ENCODE measurements around the gene TMCC1.
"Not testable (repeated sequence)": the region's sequence is repeated elsewhere in the genome, so short reads cannot be mapped to it uniquely, and the experiment has no call there.

Gene TMCC1

DNA sequence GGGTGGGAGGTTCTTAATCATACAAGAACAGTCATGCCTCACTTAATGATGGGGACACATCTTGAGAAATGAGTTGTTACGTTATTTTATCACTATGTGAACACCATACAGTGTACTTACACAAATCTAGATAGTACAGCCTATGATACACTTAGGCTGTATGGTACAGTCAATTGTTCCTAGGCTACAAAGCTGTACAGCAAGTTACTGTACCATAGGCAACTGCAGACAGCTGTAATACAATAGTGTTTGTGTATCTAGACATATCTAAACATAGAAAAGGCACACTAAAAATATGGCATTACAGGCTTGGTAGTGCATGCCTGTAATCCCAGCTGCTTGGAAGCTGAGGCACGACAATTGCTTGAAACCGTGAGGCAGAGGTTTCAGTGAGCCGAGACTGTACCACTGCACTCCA is 231.3 kb downstream of the TMCC1 start:
- no peak overlapping the region for H3K4me3 Mint-ChIP-seq
- H3K9me3 Mint-ChIP-seq = no peaks in the 10 kb centered on the region
- H3K36me3 Mint-ChIP-seq (ENCODE audit: low read depth) = no peaks in the 10 kb centered on the region
- H3K27ac Mint-ChIP-seq = no peak overlapping the region
- peaks cover 14% of the 10 kb centered on the region for H3K4me1 Mint-ChIP-seq (ENCODE audit: low read depth)
- H3K27me3 Mint-ChIP-seq = no peaks in the 10 kb centered on the region

DNA sequence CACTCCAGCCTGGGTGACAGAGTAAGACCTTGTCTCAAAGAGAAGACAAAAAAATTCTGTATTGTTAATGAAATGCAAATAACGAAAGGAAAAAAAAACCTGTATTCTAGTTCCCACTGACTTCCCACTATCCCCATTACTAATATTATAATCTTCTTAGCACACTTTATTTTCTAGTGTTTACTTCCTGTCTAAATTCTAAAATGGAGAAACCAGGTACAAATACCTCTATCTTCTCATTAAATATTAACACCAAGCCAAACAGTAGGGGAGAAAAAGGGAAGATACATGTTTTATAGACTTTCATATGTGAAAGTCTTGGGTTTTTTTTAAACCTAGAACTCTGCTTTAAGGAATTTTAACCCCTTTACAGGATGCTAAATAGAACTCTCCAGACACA is 231.7 kb downstream of the TMCC1 start:
- H3K27me3 Mint-ChIP-seq = no peaks in the 10 kb centered on the region
- no peaks in the 10 kb centered on the region for H3K36me3 Mint-ChIP-seq (ENCODE audit: low read depth)
- H3K27ac Mint-ChIP-seq = no peak overlapping the region

DNA sequence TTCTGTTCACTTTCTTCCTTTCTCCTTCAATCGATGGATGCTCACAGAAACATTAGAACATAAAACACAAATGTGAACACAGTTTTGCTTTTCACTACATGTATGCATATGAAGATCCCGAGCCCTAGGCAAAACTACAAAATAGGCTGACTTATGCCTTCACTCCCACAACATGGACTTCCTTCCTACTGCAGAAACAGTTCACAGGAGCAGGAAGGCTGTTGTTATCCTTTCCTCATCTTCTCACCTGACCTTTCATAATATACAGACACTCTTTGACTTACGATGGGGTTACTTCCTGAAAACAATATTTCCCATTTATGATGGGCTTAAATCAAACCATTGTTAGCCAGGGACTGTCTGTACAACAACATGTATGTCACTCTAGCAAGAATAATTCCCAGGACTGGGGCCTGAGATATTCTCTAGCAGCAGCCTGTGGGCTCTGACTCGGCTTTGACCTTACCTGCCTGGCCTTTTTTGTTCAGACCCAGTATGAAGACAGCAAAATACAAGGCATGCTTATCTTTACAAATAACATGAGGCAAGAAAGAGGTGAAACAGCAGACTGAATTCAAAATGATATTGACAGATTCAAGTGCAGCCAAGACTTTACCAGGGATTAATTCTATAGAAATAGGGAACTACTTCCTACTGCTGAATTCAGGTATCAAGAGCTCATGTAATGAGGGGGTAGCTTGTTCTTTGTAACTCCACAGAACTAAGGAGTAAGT is 235.2 kb downstream of the TMCC1 start:
- no peak overlapping the region for H3K4me3 Mint-ChIP-seq
- H3K27ac Mint-ChIP-seq = no peak overlapping the region
- H3K36me3 Mint-ChIP-seq (ENCODE audit: low read depth) = no peaks in the 10 kb centered on the region
- no peaks in the 10 kb centered on the region for H3K27me3 Mint-ChIP-seq
- H3K4me1 Mint-ChIP-seq (ENCODE audit: low read depth) = peaks cover 15% of the 10 kb centered on the region
- H3K9me3 Mint-ChIP-seq = no peaks in the 10 kb centered on the region

More for the DNA sequence above, 231.7 kb downstream of the TMCC1 start:
- H3K4me1 Mint-ChIP-seq (ENCODE audit: low read depth) = peaks cover 15% of the 10 kb centered on the region
- H3K9me3 Mint-ChIP-seq = no peaks in the 10 kb centered on the region
- no peak overlapping the region for H3K4me3 Mint-ChIP-seq

DNA sequence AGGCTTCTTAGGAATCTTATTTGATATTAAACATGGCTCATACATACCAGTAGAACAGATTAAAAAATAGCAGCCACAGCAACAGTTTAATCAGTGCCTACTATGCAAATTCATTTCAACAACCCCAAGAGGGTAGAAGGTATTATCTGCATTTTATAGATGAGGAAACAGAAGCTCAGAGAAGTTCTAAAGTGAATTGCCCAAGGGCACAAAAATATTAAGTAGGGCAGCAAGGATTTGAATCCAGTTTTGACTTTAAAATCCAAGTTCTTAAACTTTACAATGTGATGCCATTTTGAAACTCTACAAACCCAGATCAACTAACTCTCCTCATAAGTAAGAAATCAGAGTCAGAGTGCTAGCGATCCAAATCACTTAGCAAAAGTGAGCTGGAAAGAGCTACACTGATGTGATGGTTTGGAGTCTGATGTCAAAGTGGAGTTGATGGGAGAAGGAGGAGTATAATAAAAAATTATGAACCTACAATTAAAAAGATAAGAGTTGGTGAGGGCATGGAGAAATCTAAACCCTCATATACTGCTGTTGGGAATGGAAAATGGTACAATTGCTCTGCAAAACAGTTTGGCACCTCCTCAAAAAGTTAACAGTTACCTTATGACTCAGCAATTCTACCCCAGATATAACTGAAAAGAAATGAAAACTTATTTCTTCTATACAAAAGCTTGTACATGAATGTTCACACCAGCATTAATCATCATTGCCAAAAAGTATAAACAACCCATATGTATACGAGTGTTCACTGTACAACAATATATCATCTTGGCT is 236.1 kb downstream of the TMCC1 start:
- H3K27ac Mint-ChIP-seq = no peak overlapping the region
- no peaks in the 10 kb centered on the region for H3K36me3 Mint-ChIP-seq (ENCODE audit: low read depth)
- no peak overlapping the region for H3K4me3 Mint-ChIP-seq
- peaks cover 15% of the 10 kb centered on the region for H3K4me1 Mint-ChIP-seq (ENCODE audit: low read depth)
- H3K9me3 Mint-ChIP-seq = no peaks in the 10 kb centered on the region
- H3K27me3 Mint-ChIP-seq = no peaks in the 10 kb centered on the region

DNA sequence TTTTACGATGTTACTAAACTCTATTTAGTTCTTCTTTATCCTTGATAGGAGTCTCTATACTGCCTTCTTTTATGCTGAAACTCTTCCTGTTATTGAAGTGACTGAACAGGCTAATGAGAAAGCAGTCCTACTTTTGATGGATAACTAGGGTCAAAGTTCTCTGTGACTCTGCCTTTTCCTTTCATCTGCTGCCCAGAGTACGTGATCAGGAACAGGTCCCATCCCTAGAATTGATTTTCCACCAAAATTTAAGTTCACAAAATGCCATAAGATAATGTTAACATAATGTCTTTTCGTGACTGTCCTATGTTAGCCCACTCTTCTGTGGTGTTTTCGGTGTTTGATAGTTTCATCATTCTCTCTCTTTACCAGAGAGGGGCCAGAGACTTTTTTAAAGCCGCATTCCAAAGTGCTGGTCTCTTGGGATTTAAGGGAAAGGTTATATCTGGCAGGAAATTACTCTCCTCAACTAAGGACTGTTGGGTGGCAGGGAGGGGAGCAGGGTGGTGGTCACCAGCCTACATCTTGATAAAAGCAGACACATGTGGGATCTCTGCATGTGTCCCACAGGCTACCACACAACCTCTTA is 236.8 kb downstream of the TMCC1 start:
- Mint-ChIP-seq H3K27ac (no peak overlapping the region), H3K4me3 (no peak overlapping the region), H3K9me3 (no peaks in the 10 kb centered on the region), H3K27me3 (no peaks in the 10 kb centered on the region), H3K4me1 (ENCODE audit: low read depth) (peaks cover 15% of the 10 kb centered on the region), H3K36me3 (ENCODE audit: low read depth) (no peaks in the 10 kb centered on the region)

DNA sequence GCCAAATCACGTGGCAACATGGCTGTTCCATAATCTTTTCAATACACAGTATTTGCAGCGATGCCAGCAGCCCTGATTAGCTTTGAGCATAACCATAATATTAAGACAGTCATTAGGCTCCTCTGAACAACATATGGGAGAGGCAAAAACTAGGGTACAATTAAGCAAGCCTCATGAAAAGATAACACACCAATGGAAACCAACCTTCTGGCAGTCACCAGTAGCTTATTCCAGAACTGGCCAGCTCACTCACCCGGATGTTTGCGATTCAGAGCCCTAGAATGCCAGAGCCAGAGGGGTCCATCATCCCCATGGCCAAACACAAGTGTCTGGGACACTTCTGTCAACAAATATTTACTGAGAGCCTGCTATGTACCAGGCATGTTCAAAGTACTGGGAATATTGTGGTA is 238.2 kb downstream of the TMCC1 start:
- Mint-ChIP-seq H3K4me1 (ENCODE audit: low read depth) (peaks cover 15% of the 10 kb centered on the region), H3K36me3 (ENCODE audit: low read depth) (peaks cover 4% of the 10 kb centered on the region), H3K27ac (no peak overlapping the region), H3K4me3 (no peak overlapping the region), H3K9me3 (no peaks in the 10 kb centered on the region), H3K27me3 (no peaks in the 10 kb centered on the region)

DNA sequence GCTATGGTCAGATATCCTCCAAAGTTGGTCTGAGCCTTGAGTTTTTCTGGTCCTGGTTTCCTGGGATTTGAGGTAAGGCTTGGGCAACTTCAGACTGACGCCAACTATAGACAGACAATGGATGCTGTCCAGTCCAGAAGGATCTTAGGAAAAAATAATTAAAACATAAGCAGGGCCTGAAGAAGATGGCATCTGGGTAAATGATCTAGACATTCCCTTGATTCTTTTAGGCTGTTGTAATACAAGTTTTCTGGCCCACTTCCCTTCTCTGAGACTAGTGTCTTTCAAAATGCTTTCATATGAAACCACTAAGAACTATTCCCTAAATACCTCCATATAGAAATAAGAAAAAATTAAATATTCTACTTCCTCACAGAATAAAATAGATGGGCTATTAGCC is 239.4 kb downstream of the TMCC1 start:
- Mint-ChIP-seq H3K4me1 (ENCODE audit: low read depth) (peaks cover 15% of the 10 kb centered on the region), H3K27me3 (no peaks in the 10 kb centered on the region), H3K27ac (no peak overlapping the region), H3K9me3 (no peaks in the 10 kb centered on the region), H3K4me3 (no peak overlapping the region), H3K36me3 (ENCODE audit: low read depth) (peaks cover 7% of the 10 kb centered on the region)

DNA sequence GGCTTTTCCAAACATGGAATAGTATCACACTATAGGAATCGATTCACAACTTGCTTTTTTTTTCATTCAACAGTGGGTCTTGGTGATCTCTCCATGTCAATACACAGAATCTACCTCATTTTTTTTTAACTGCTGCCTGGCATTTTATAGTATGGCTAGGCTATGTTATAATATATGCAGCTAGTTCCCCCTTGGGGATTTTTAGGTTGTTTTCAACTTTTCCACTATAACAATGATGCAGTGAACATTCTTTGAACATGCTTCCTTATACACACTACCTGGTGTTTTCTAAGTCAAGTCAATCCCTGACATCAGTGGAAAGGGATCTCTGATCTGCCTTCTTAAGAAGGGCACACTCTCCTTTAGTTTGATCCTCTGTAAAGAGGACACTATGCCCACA is 240.5 kb downstream of the TMCC1 start:
- Mint-ChIP-seq H3K4me1 (ENCODE audit: low read depth) (peaks cover 10% of the 10 kb centered on the region), H3K36me3 (ENCODE audit: low read depth) (peaks cover 7% of the 10 kb centered on the region), H3K9me3 (no peaks in the 10 kb centered on the region), H3K27ac (no peak overlapping the region), H3K4me3 (no peak overlapping the region), H3K27me3 (no peaks in the 10 kb centered on the region)

DNA sequence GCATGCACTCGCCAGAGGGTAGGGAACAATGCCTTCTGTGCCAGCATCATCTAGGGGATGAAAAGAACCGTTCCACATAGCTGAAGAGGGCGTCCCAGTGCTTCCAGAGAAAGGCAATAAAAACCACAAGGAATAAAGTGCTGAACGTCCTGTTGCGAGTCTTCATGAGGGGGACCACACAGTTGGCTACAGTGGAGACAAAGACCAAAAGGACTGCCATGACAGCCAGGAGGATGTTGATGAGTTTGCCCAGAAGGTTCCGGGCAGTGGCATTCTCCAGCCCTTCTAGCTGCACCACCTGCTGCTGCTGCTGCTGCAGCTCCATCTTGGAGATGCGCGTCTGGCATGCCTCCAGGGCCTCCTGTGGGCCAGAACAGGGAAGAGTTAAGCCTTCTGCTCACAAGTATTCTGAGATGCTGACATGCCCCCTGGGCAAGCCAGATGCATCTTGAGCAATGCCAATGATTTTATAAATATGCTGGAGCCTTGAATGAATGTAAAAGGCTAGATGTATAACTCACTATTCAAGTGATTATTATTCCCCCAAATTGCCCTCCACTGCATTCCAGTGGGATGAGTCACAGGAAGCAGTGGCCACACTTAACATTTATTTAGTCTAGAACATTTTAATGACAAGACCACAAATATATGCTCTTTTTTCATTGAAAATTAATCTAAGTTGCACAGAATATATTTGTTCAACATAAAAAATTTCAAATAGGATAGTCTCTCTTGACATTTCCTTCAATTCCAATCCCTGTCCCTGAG is 241.9 kb downstream of the TMCC1 start:
- Mint-ChIP-seq H3K4me1 (ENCODE audit: low read depth) (no peaks in the 10 kb centered on the region), H3K36me3 (ENCODE audit: low read depth) (peaks cover 7% of the 10 kb centered on the region), H3K27me3 (no peaks in the 10 kb centered on the region), H3K27ac (no peak overlapping the region), H3K4me3 (no peak overlapping the region), H3K9me3 (no peaks in the 10 kb centered on the region)

DNA sequence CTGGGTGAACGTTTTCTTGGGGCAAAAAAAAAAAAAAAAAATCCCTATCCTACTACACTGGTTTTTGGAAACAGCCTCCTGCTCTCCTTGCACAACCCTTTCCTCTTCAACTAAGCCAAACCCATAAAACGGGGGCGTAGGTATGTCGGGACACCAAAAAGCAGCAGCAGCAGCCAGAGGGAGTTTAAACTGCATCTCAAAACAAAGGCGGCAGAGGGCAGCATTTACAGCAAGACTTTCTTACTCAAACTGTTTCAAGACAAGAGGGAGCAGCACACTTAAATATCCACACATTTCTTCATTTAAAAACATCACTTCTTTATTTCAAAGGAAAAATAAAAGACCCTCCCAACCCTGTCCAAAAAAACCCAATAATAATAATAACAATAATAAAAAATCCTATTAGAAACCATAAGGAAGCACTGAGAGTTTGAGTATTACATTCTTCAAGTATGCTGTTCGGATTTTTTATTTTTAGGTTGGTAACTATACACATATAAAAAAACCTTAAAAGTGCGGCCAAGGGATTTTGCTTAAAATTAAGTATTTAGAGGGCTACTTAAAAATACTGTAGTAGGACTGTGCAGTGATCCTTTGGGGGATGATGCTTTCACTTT is 243.1 kb downstream of the TMCC1 start:
- no peaks in the 10 kb centered on the region for H3K27me3 Mint-ChIP-seq
- peaks cover 7% of the 10 kb centered on the region for H3K36me3 Mint-ChIP-seq (ENCODE audit: low read depth)
- no peak overlapping the region for H3K27ac Mint-ChIP-seq

DNA sequence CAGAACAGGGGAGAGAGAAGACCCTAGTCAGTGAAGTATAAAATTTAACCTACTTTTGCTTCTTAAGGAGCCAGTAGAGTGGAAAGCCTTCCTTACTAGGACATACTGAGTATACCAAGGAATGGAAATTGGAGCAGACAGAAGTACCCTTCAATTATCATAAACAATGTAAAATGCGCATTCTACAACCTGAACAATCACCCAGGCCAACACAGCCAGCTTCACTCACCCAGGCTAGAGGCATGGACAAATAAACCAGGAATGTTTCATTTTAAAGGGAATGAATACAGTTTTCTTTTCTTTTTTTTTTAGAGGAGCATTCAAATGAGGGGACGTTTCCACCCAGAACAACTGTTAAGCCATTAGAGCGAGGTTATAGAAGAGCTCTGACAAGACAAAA is 245.1 kb downstream of the TMCC1 start:
- no peak overlapping the region for H3K27ac Mint-ChIP-seq
- no peak overlapping the region for H3K4me3 Mint-ChIP-seq
- H3K4me1 Mint-ChIP-seq (ENCODE audit: low read depth) = no peaks in the 10 kb centered on the region
- H3K36me3 Mint-ChIP-seq (ENCODE audit: low read depth) = peaks cover 7% of the 10 kb centered on the region
- H3K27me3 Mint-ChIP-seq = no peaks in the 10 kb centered on the region
- H3K9me3 Mint-ChIP-seq = no peaks in the 10 kb centered on the region

More for the DNA sequence above, 243.1 kb downstream of the TMCC1 start:
- Mint-ChIP-seq H3K4me3 (no peak overlapping the region), H3K9me3 (no peaks in the 10 kb centered on the region), H3K4me1 (ENCODE audit: low read depth) (no peaks in the 10 kb centered on the region)

DNA sequence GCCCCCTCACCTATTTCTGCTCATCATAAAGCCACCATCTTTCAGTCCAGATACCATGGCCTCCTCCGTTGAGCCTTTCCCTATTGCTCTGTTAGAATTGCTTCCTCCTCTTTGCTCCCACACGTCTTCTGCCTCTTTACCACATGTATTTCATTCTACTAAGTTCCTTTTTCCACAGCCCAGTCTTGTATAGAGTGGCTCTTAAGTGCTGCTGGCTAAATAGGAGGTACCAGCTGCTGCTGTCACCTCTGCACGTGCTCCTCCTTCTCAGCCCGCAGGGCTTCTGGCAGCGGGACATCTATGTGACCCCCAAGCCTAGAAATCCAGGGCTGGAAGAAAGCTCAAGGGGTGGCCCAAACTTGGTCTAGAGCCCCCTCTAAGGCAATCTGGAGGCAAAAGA is 248.2 kb downstream of the TMCC1 start:
- Mint-ChIP-seq H3K27ac (no peak overlapping the region), H3K36me3 (ENCODE audit: low read depth) (peaks cover 3% of the 10 kb centered on the region), H3K27me3 (no peaks in the 10 kb centered on the region), H3K4me3 (no peak overlapping the region), H3K9me3 (no peaks in the 10 kb centered on the region), H3K4me1 (ENCODE audit: low read depth) (no peaks in the 10 kb centered on the region)

DNA sequence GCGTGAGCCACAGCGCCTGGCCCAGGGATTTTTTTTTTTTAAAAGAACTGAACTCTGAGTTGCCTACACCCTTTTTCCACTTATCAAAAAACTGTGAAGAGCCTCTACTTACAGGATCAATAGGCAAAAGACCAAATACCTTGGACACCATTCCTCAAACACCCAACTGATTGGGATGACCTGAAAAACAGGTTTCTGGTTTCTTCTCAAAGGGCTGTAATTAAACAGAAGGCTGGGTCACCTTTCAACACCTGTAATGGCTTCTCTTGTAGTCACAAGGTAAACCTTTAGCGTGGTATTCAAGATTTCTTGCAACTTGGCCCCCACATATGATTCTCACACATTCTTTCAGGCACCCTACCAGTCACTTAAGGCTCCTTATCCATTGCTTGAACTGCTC is 248.7 kb downstream of the TMCC1 start:
- no peak overlapping the region for H3K4me3 Mint-ChIP-seq
- no peaks in the 10 kb centered on the region for H3K27me3 Mint-ChIP-seq

DNA sequence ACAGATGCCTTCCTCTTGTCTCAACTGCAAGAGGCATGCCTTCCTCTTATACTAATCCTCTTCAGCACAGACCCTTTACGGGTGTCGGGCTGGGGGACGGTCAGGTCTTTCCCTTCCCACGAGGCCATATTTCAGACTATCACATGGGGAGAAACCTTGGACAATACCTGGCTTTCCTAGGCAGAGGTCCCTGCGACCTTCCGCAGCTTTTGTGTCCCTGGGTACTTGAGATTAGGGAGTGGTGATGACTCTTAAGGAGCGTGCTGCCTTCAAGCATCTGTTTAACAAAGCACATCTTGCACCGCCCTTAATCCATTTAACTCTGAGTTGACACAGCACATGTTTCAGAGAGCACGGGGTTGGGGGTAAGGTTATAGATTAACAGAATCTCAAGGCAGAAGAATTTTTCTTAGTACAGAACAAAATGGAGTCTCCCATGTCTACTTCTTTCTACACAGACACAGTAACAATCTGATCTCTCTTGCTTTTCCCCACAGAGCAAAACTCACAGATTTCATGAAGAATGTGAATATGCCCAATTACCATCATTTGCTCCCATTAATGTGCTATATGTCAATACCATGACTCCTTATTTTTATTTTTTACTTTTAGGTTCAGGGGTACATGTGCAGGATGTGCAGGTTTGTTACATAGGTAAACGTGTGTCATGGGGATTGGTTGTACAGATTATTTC is 251.8 kb downstream of the TMCC1 start:
- H3K4me1 Mint-ChIP-seq (ENCODE audit: low read depth); H3K4me3 Mint-ChIP-seq; H3K36me3 Mint-ChIP-seq (ENCODE audit: low read depth); H3K9me3 Mint-ChIP-seq; H3K27ac Mint-ChIP-seq; H3K27me3 Mint-ChIP-seq: not testable (repeated sequence)

More for the DNA sequence above, 248.7 kb downstream of the TMCC1 start:
- Mint-ChIP-seq H3K36me3 (ENCODE audit: low read depth) (no peaks in the 10 kb centered on the region), H3K9me3 (no peaks in the 10 kb centered on the region), H3K4me1 (ENCODE audit: low read depth) (no peaks in the 10 kb centered on the region), H3K27ac (no peak overlapping the region)

Measured in stimulated activated naive CD8-positive, alpha-beta T cell treated with anti-CD3 and anti-CD28 coated beads, Interleukin-15, Interleukin-2, amounts not matched to agents 100 ng/mL and 50 ng/mL, for 24 hours (primary cell).